IMR-90 (cell line): Measurements from ENCODE around the gene CNTLN. TPM values are rescaled to one million over a fixed set of nuclear protein-coding genes. Genes with fewer than 3 reads are reported as not detected.

Source experiments
- ATAC-seq: fragments of 200-7000 bp; cut with Tn5 transposase; 2 replicates; pipeline ENCODE4 v1.9.1; 2020; ENCODE audit warnings: low read depth, mild to moderate bottlenecking, moderate library complexity
- BruUV-seq: library from RNA; stranded (reverse); fragments of 400-500 nt; replicated peaks from 2 replicates; lab custom pipeline; 2021; lab: Mats Ljungman, UMichigan
- CTCF ChIA-PET: fragments of 300-600 bp; formaldehyde crosslinking; extraction: SDS; loops from one replicate; lab custom pipeline; 2021; ENCODE audit warnings: antibody characterized with exemption; lab: Yijun Ruan, JAX
- POLR2A ChIA-PET: fragments of 300-600 bp; sonication (Branson Sonifier 250); formaldehyde crosslinking; loops from one replicate; lab custom pipeline; 2022; ENCODE audit warnings: antibody characterized with exemption; ENCODE audit not compliant: unreplicated experiment; lab: Charles Lee
- DNase-seq: peaks from one replicate; pipeline ENCODE4 v3.0.0; 2013
- H2AFZ ChIP-seq: replicated peaks from 2 replicates; pipeline ENCODE3; 2013; ENCODE audit warnings: low read length, mild to moderate bottlenecking; ENCODE audit not compliant: poor library complexity
- H2AK5ac ChIP-seq: 2 replicates; pipeline ENCODE4 v1.6.1; 2013; ENCODE audit warnings: low read depth, low read length, inconsistent platforms
- H2AK9ac ChIP-seq: replicated peaks from 2 replicates; pipeline ENCODE3; 2013; ENCODE audit warnings: mild to moderate bottlenecking, low read depth, low read length, moderate library complexity; ENCODE audit not compliant: poor library complexity
- H2BK120ac ChIP-seq: 2 replicates; pipeline ENCODE4 v1.6.1; 2013; ENCODE audit warnings: low read depth, low read length, inconsistent platforms
- H2BK15ac ChIP-seq: 3 replicates; pipeline ENCODE4 v1.6.1; 2013; ENCODE audit warnings: low read depth, low read length, inconsistent platforms
- H2BK20ac ChIP-seq: 2 replicates; pipeline ENCODE4 v1.6.1; 2013; ENCODE audit warnings: low read depth, mild to moderate bottlenecking, inconsistent platforms, low read length, moderate library complexity
- H2BK5ac ChIP-seq: 2 replicates; pipeline ENCODE4 v1.6.1; 2013; ENCODE audit warnings: mild to moderate bottlenecking, low read depth, low read length, inconsistent platforms; ENCODE audit not compliant: poor library complexity, severe bottlenecking
- H3K14ac ChIP-seq: replicated peaks from 2 replicates; pipeline ENCODE4 v1.6.1; 2013; ENCODE audit warnings: low read depth, low read length, inconsistent platforms
- H3K18ac ChIP-seq: 2 replicates; pipeline ENCODE4 v1.6.1; 2013; ENCODE audit warnings: low read depth, low read length, control low read depth
- H3K23ac ChIP-seq: 2 replicates; pipeline ENCODE4 v1.6.1; 2013; ENCODE audit warnings: low read depth, low read length, inconsistent platforms
- H3K27ac ChIP-seq: 2 replicates; pipeline ENCODE4 v1.5.1; 2013; ENCODE audit warnings: mild to moderate bottlenecking, control low read depth, low read length; ENCODE audit not compliant: insufficient read depth
- H3K27me3 ChIP-seq: 2 replicates; pipeline ENCODE4 v1.6.1; 2013; ENCODE audit warnings: low read length; ENCODE audit not compliant: control insufficient read depth, insufficient read depth
- H3K36me3 ChIP-seq: 2 replicates; pipeline ENCODE4 v1.6.1; 2013; ENCODE audit warnings: low read length, mixed read lengths; ENCODE audit not compliant: control insufficient read depth, insufficient read depth
- H3K4ac ChIP-seq: 2 replicates; pipeline ENCODE4 v1.6.1; 2013; ENCODE audit warnings: low read depth, low read length, inconsistent platforms
- H3K4me1 ChIP-seq: 2 replicates; pipeline ENCODE4 v1.6.1; 2013; ENCODE audit warnings: low read length, mixed read lengths; ENCODE audit not compliant: control insufficient read depth, insufficient read depth
- H3K4me2 ChIP-seq: 2 replicates; pipeline ENCODE4 v1.6.1; 2013; ENCODE audit warnings: low read depth, mild to moderate bottlenecking, control low read depth, low read length, moderate library complexity
- H3K4me3 ChIP-seq: 2 replicates; pipeline ENCODE4 v1.5.1; 2013; ENCODE audit warnings: low read depth, mild to moderate bottlenecking, control low read depth, low read length, moderate library complexity; ENCODE audit not compliant: insufficient read depth
- H3K56ac ChIP-seq: 2 replicates; pipeline ENCODE4 v1.6.1; 2013; ENCODE audit warnings: low read length, inconsistent platforms; ENCODE audit not compliant: insufficient read depth; ENCODE audit errors: extremely low read depth
- H3K79me1 ChIP-seq, 2 experiments: 2 replicates each; pipeline ENCODE4 v1.6.1; 2013; ENCODE audit warnings: low read length in 2 of 2, inconsistent platforms in 1 of 2, low read depth in 1 of 2
- H3K9ac ChIP-seq: 2 replicates; pipeline ENCODE4 v1.6.1; 2013; ENCODE audit warnings: low read depth, low read length, control low read depth
- H3K9me1 ChIP-seq: 2 replicates; pipeline ENCODE4 v1.6.1; 2013; ENCODE audit warnings: low read length, inconsistent platforms; ENCODE audit not compliant: insufficient read depth
- H3K9me3 ChIP-seq: 2 replicates; pipeline ENCODE4 v1.6.1; 2013; ENCODE audit warnings: low read length; ENCODE audit not compliant: control insufficient read depth, insufficient read depth
- H4K20me1 ChIP-seq: 2 replicates; pipeline ENCODE4 v1.6.1; 2013; ENCODE audit warnings: low read length, inconsistent platforms; ENCODE audit not compliant: insufficient read depth
- H4K5ac ChIP-seq: 2 replicates; pipeline ENCODE4 v1.6.1; 2013; ENCODE audit warnings: mild to moderate bottlenecking, low read depth, low read length, control low read depth
- H4K8ac ChIP-seq, 2 experiments: 2 replicates each; pipeline ENCODE4 v1.6.1; 2013; ENCODE audit warnings: low read depth in 2 of 2, low read length in 2 of 2, control low read depth in 1 of 2, inconsistent platforms in 1 of 2
- H4K91ac ChIP-seq: 2 replicates; pipeline ENCODE4 v1.6.1; 2013; ENCODE audit warnings: low read depth, low read length, inconsistent platforms; ENCODE audit not compliant: insufficient read depth
- BHLHE40 ChIP-seq: fragments of 150-350 bp; IDR thresholded peaks from 2 replicates; pipeline ENCODE4 v1.6.1; 2016; ENCODE audit warnings: mild to moderate bottlenecking, low read depth, low read length
- CEBPB ChIP-seq: IDR thresholded peaks from 2 replicates; pipeline ENCODE4 v1.6.1; 2012; ENCODE audit warnings: low read depth, low read length, improper control_type of control experiment
- CHD1 ChIP-seq: IDR thresholded peaks from 2 replicates; pipeline ENCODE4 v1.6.1; 2012; ENCODE audit warnings: low read depth, low read length, improper control_type of control experiment
- CTCF ChIP-seq: conservative IDR thresholded peaks from 2 replicates; pipeline ENCODE4 v1.5.1; 2012; ENCODE audit warnings: mild to moderate bottlenecking, low read depth, low read length, improper control_type of control experiment
- ELK1 ChIP-seq: fragments of 150-350 bp; IDR thresholded peaks from 2 replicates; pipeline ENCODE4 v1.6.1; 2016; ENCODE audit warnings: low read depth, mild to moderate bottlenecking, low read length, moderate library complexity, borderline replicate concordance
- FOS ChIP-seq: fragments of 150-350 bp; IDR thresholded peaks from 2 replicates; pipeline ENCODE4 v1.6.1; 2016; ENCODE audit warnings: low read depth, low read length
- MAFK ChIP-seq: IDR thresholded peaks from 2 replicates; pipeline ENCODE4 v1.6.1; 2012; ENCODE audit warnings: low read depth, low read length, improper control_type of control experiment
- MAZ ChIP-seq: IDR thresholded peaks from 2 replicates; pipeline ENCODE4 v1.6.1; 2012; ENCODE audit warnings: low read depth, mild to moderate bottlenecking, low read length, improper control_type of control experiment, moderate library complexity, borderline replicate concordance
- MXI1 ChIP-seq: IDR thresholded peaks from 2 replicates; pipeline ENCODE4 v1.6.1; 2012; ENCODE audit warnings: low read depth, mild to moderate bottlenecking, low read length, moderate library complexity, borderline replicate concordance
- NFE2L2 ChIP-seq: fragments of 150-350 bp; IDR thresholded peaks from 2 replicates; pipeline ENCODE4 v1.6.1; 2016; ENCODE audit warnings: low read depth, mild to moderate bottlenecking, low read length
- POLR2A ChIP-seq: IDR thresholded peaks from 2 replicates; pipeline ENCODE4 v1.6.1; 2012; ENCODE audit warnings: mild to moderate bottlenecking, low read depth, low read length
- RAD21 ChIP-seq: IDR thresholded peaks from 2 replicates; pipeline ENCODE4 v1.6.1; 2012; ENCODE audit warnings: low read length, improper control_type of control experiment
- RCOR1 ChIP-seq: IDR thresholded peaks from 2 replicates; pipeline ENCODE4 v1.6.1; 2012; ENCODE audit warnings: mild to moderate bottlenecking, low read length, improper control_type of control experiment; ENCODE audit not compliant: insufficient replicate concordance
- RFX5 ChIP-seq: IDR thresholded peaks from 2 replicates; pipeline ENCODE4 v1.8.0; 2012; ENCODE audit warnings: low read depth, mild to moderate bottlenecking, low read length, moderate library complexity
- SMC3 ChIP-seq: fragments of 150-350 bp; IDR thresholded peaks from 2 replicates; pipeline ENCODE4 v1.6.1; 2016; ENCODE audit warnings: low read depth, mild to moderate bottlenecking, antibody characterized with exemption, low read length, moderate library complexity
- USF2 ChIP-seq: fragments of 150-350 bp; IDR thresholded peaks from 2 replicates; pipeline ENCODE4 v1.6.1; 2017; ENCODE audit warnings: mild to moderate bottlenecking, antibody characterized with exemption, low read length, low read depth
- WGBS, 2 experiments: methylation state at CpG; one replicate each; pipeline versions ENCODE4 v1.1.5 to v1.1.7; 2013; ENCODE audit warnings: missing lambda C conversion rate in 2 of 2; ENCODE audit not compliant: insufficient read length in 1 of 2; ENCODE audit errors: extremely low coverage in 2 of 2; 5-methylcytosine and 5-hydroxymethylcytosine counted together
- dilution Hi-C: fragments of 300-500 bp; cut with HindIII; formaldehyde crosslinking; loops from one replicate; pipeline ENCODE4 v1.14.3; 2018; ENCODE audit warnings: low sequenced_read_pairs; ENCODE audit not compliant: unreplicated experiment
- in situ Hi-C: fragments of 300-500 bp; cut with MboI; formaldehyde crosslinking; loops from 3 replicates; pipeline ENCODE4 v1.14.3; 2019; ENCODE audit warnings: low sequenced_read_pairs, inconsistent platforms, mixed read lengths
- intact Hi-C: fragments of 100-400 bp; cut with micrococcal nuclease; formaldehyde crosslinking; loops from 2 replicates; pipeline ENCODE4 v1.10.0; 2022
- polyA plus RNA-seq, 3 experiments: library from polyadenylated mRNA; depleted of rRNA; stranded (reverse); fragments of >200 nt; gene quantifications; 2 replicates each; pipeline ENCODE4 v1.2.3, GENCODE V29; 2012; ENCODE audit warnings: low replicate concordance in 1 of 3
- total RNA-seq: library from RNA; depleted of rRNA; stranded (reverse); fragments of >200 nt; gene quantifications from 2 replicates; pipeline ENCODE4 v1.2.3, GENCODE V29; 2012

CNTLN gene
- total and polyA plus RNA-seq, 2 of the 4 experiments (the other 2 are of a cell fraction) = 3.8 to 5.9 TPM

- no peaks in the 10 kb centered on the region for H3K9me3 ChIP-seq
- no TSS peak for BruUV-seq
- in situ Hi-C loops = no loop called here
- DNase-seq (peak; percentile 38), ATAC-seq (peak; percentile 89)
- H4K20me1 ChIP-seq = no peaks in the 10 kb centered on the region
- no peak overlapping the region for H4K5ac ChIP-seq
- CTCF ChIA-PET = interaction anchor here (0.7 to 1.2 kb wide), 3 partner anchors 283 to 1945 kb away, joined by 3 to 4 read pairs (median 3); no protein-coding TSS in a partner anchor
- H2AFZ ChIP-seq = no peak overlapping the region
- TF ChIP-seq NFE2L2 = no peak
- TF ChIP-seq MAFK = no peak
- TF ChIP-seq SMC3 = no peak
- no peak for TF ChIP-seq POLR2A
- TF ChIP-seq MXI1 = no peak
- no peak for TF ChIP-seq ELK1
- TF ChIP-seq CHD1 = no peak
- TF ChIP-seq RCOR1 = no peak
- TF ChIP-seq CTCF = no peak
- no peak for TF ChIP-seq RAD21
- TF ChIP-seq USF2 = no peak
- no peak for TF ChIP-seq BHLHE40
- TF ChIP-seq FOS = no peak
- TF ChIP-seq CEBPB = no peak
- no peak for TF ChIP-seq RFX5
- no peak for TF ChIP-seq MAZ
- peak overlapping the region; percentile 42 for H3K4me2 ChIP-seq
- no peak overlapping the region for H3K18ac ChIP-seq
- dilution Hi-C loops = no loop called here
- no peak overlapping the region for H2BK15ac ChIP-seq
- H3K36me3 ChIP-seq = no peaks in the 10 kb centered on the region
- H3K79me1 ChIP-seq = no peaks in the 10 kb centered on the region
- H2BK5ac ChIP-seq = no peak overlapping the region
- H3K4ac ChIP-seq = no peak overlapping the region
- H4K91ac ChIP-seq = no peak overlapping the region
- no peak overlapping the region for H3K4me3 ChIP-seq
- no peak overlapping the region for H2AK5ac ChIP-seq
- no peaks in the 10 kb centered on the region for H3K27me3 ChIP-seq
- H3K23ac ChIP-seq = no peak overlapping the region
- no peak overlapping the region for H3K56ac ChIP-seq
- peak overlapping the region in 1 of 2 experiments; percentile 34; a peak in 1 of 4 replicates for H4K8ac ChIP-seq
- H3K9ac ChIP-seq = no peak overlapping the region; the same call in 1 of the 2 replicates
- no peak overlapping the region for H2BK120ac ChIP-seq
- no peak overlapping the region for H3K14ac ChIP-seq
- POLR2A ChIA-PET = interaction anchor here (0.6 kb wide), 1 partner anchor 1363 kb away, joined by 3 read pairs; no protein-coding TSS in a partner anchor
- H3K9me1 ChIP-seq = no peaks in the 10 kb centered on the region; the same call in 1 of the 2 replicates
- peaks cover 2% of the 10 kb centered on the region; the same call in 1 of the 2 replicates for H3K4me1 ChIP-seq
- H2AK9ac ChIP-seq = no peak overlapping the region
- no CpG with 5 or more reads among the region's 4 CpGs for WGBS, 2 experiments
- intact Hi-C loops = loop anchor here (10.0 kb wide), 1 partner anchor 1505 kb away; no protein-coding TSS in a partner anchor
- H2BK20ac ChIP-seq = no peak overlapping the region
- no peak overlapping the region for H3K27ac ChIP-seq
Observed at GRCh38 chr9:17519761-17520160, 384.9 kb downstream of the CNTLN start.
